ENCODE results near the gene NRG3. TPM values are rescaled to one million over a fixed set of nuclear protein-coding genes. Genes with fewer than 3 reads are reported as not detected.

The NRG3 gene
- total and polyA plus RNA-seq, 2 donors (not counting 1 experiment from before 2014, with no cell fraction given), result not detected

DNA sequence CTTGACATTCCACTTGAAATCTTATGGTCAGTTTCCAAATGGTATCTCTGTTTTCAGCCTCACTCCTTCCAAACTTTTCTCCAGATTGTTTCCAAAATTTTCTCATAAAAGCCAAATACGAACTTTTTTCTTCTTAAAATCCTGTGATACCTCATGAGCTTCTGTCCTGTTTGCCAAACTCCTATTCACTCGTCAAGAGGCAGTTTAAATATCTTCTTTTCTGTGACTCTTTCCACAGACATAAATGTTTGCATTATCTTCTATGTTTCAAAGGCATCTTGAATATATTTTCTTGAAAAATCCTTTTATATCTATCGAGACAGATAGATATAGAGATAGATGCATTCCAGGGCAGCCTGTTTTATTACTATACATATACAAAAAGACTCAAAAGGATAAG, 109.4 kb downstream of the NRG3 start:
- Histone ChIP-seq H3K27ac (ENCODE audit: insufficient read depth, low read length) (no peak overlapping the region), H3K27me3 (ENCODE audit: control insufficient read depth, insufficient read depth, low read length) (no peaks in the 10 kb centered on the region), H3K36me3 (ENCODE audit: control insufficient read depth, insufficient read depth, low read length) (no peaks in the 10 kb centered on the region), H3K4me1 (ENCODE audit: control insufficient read depth, extremely low read depth, insufficient read depth, low read length) (no peaks in the 10 kb centered on the region), H3K9me3 (ENCODE audit: control insufficient read depth, insufficient read depth, low read depth, low read length) (no peaks in the 10 kb centered on the region), H3K79me2 (ENCODE audit: control insufficient read depth, insufficient read depth, low read length) (no peaks in the 10 kb centered on the region), H3K4me3 (replicated peaks in 1 of 4; ENCODE audit: control extremely low read depth in 1 of 4, insufficient read depth in 1 of 4, low read depth in 3 of 4, low read length in 4 of 4) (no peak overlapping the region), H3K9ac (ENCODE audit: insufficient read depth, low read length) (no peak overlapping the region), H4K20me1 (ENCODE audit: control insufficient read depth, extremely low read depth, insufficient read depth, low read length) (no peaks in the 10 kb centered on the region), H2AFZ (ENCODE audit: low read length) (no peak overlapping the region), H3K4me2 (ENCODE audit: extremely low read depth, insufficient read depth, low read length) (no peak overlapping the region)
- no peak for TF ChIP-seq EZH2 (IDR thresholded peaks at IDR 0.05; ENCODE audit: low read length, missing control alignments)
- TF ChIP-seq, protein P1, sequence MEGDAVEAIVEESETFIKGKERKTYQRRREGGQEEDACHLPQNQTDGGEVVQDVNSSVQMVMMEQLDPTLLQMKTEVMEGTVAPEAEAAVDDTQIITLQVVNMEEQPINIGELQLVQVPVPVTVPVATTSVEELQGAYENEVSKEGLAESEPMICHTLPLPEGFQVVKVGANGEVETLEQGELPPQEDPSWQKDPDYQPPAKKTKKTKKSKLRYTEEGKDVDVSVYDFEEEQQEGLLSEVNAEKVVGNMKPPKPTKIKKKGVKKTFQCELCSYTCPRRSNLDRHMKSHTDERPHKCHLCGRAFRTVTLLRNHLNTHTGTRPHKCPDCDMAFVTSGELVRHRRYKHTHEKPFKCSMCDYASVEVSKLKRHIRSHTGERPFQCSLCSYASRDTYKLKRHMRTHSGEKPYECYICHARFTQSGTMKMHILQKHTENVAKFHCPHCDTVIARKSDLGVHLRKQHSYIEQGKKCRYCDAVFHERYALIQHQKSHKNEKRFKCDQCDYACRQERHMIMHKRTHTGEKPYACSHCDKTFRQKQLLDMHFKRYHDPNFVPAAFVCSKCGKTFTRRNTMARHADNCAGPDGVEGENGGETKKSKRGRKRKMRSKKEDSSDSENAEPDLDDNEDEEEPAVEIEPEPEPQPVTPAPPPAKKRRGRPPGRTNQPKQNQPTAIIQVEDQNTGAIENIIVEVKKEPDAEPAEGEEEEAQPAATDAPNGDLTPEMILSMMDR (conservative IDR thresholded peaks at IDR 0.05 in 1 of 2, IDR thresholded peaks at IDR 0.05 in 1 of 2; ENCODE audit: low read depth in 1 of 2, low read length in 2 of 2), result no peak
- no peak for DNase-seq (ENCODE audit: low read depth in 2 of 2)

DNA sequence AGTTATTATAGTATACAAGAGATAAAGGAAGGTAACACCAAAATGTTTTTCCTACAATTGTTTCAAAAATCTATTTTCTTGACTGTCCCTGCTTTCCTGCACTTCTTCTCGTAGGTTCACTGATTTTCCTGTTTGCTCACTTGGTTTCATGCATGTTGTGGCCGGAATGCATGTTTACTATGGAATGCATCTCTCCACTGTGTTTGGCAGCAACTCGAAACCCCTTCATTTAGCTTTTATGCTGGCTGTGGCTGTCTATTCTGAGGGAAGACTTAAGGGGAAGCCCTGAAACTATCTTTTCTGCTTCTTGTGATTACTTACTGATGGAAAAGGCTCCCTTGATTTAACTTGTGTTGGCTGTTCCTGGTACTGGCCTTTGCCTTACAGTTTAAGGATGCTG, 120.3 kb downstream of the NRG3 start:
- Histone ChIP-seq H3K36me3 (ENCODE audit: control insufficient read depth, insufficient read depth, low read length) (no peaks in the 10 kb centered on the region), H3K27me3 (ENCODE audit: control insufficient read depth, insufficient read depth, low read length) (no peaks in the 10 kb centered on the region), H2AFZ (ENCODE audit: low read length) (no peak overlapping the region), H3K4me3 (replicated peaks in 1 of 4; ENCODE audit: control extremely low read depth in 1 of 4, insufficient read depth in 1 of 4, low read depth in 3 of 4, low read length in 4 of 4) (no peak overlapping the region), H3K9me3 (ENCODE audit: control insufficient read depth, insufficient read depth, low read depth, low read length) (no peaks in the 10 kb centered on the region), H3K4me2 (ENCODE audit: extremely low read depth, insufficient read depth, low read length) (no peak overlapping the region), H3K27ac (ENCODE audit: insufficient read depth, low read length) (no peak overlapping the region), H3K79me2 (ENCODE audit: control insufficient read depth, insufficient read depth, low read length) (no peaks in the 10 kb centered on the region), H4K20me1 (ENCODE audit: control insufficient read depth, extremely low read depth, insufficient read depth, low read length) (no peaks in the 10 kb centered on the region), H3K9ac (ENCODE audit: insufficient read depth, low read length) (no peak overlapping the region), H3K4me1 (ENCODE audit: control insufficient read depth, extremely low read depth, insufficient read depth, low read length) (no peaks in the 10 kb centered on the region)
- TF ChIP-seq EZH2 (IDR thresholded peaks at IDR 0.05; ENCODE audit: low read length, missing control alignments), result no peak
- TF ChIP-seq, protein P1 (conservative IDR thresholded peaks at IDR 0.05 in 1 of 2, IDR thresholded peaks at IDR 0.05 in 1 of 2; ENCODE audit: low read depth in 1 of 2, low read length in 2 of 2), result no peak
- no peak for DNase-seq (ENCODE audit: low read depth in 2 of 2)

DNA sequence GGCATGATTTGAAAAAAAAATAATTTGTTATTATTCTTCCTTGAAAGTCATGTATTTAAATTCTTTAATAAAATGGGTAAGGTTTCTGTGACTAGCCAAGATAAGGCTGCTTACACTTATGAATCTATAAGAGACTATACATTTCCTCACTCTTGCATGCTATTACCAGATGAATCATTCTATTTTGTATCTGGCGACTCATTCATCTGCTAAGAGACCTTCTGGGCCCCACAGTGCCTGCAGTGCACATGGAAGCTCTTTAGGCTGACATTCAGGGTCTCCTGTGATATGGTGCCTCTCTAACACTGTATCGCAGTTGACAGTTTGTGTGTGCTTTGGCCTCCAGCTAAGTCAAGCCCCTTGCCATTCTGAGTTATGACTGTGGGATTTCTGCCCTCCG, 121.9 kb downstream of the NRG3 start:
- no peak overlapping the region for H3K9ac ChIP-seq (ENCODE audit: insufficient read depth, low read length)
- no peaks in the 10 kb centered on the region for H4K20me1 ChIP-seq (ENCODE audit: control insufficient read depth, extremely low read depth, insufficient read depth, low read length)
- DNase-seq (ENCODE audit: low read depth in 2 of 2), result no peak
- H3K36me3 ChIP-seq (ENCODE audit: control insufficient read depth, insufficient read depth, low read length), result no peaks in the 10 kb centered on the region
- H2AFZ ChIP-seq (ENCODE audit: low read length), result no peak overlapping the region
- H3K9me3 ChIP-seq (ENCODE audit: control insufficient read depth, insufficient read depth, low read depth, low read length), result no peaks in the 10 kb centered on the region
- no peak overlapping the region for H3K4me3 ChIP-seq (replicated peaks in 1 of 4; ENCODE audit: control extremely low read depth in 1 of 4, insufficient read depth in 1 of 4, low read depth in 3 of 4, low read length in 4 of 4)
- H3K27ac ChIP-seq (ENCODE audit: insufficient read depth, low read length), result no peak overlapping the region
- TF ChIP-seq EZH2 (IDR thresholded peaks at IDR 0.05; ENCODE audit: low read length, missing control alignments), result no peak
- TF ChIP-seq, protein P1 (conservative IDR thresholded peaks at IDR 0.05 in 1 of 2, IDR thresholded peaks at IDR 0.05 in 1 of 2; ENCODE audit: low read depth in 1 of 2, low read length in 2 of 2), result no peak
- no peaks in the 10 kb centered on the region for H3K79me2 ChIP-seq (ENCODE audit: control insufficient read depth, insufficient read depth, low read length)
- no peak overlapping the region for H3K4me2 ChIP-seq (ENCODE audit: extremely low read depth, insufficient read depth, low read length)
- H3K27me3 ChIP-seq (ENCODE audit: control insufficient read depth, insufficient read depth, low read length), result no peaks in the 10 kb centered on the region
- H3K4me1 ChIP-seq (ENCODE audit: control insufficient read depth, extremely low read depth, insufficient read depth, low read length), result no peaks in the 10 kb centered on the region

All from fibroblast of lung (primary cell).